Tibial nerve (tissue), 4 donors: ENCODE measurements around the gene CDC42SE1. TPM values are rescaled to one million over a fixed set of nuclear protein-coding genes. Genes with fewer than 3 reads are reported as not detected.
A peak's percentile ranks its signal among the peaks of the same experiment; 100 is the strongest.

ENCODE experiments used
- DNase-seq, 2 donors: peaks; one replicate each; pipeline ENCODE4 v3.0.0-alpha.2; 2019; ENCODE audit warnings: low spot score in 2 of 2
- H3K27ac ChIP-seq, 4 donors: fragments of 200-600 bp; sonication (generic) in 3 of 4; one replicate each; pipeline ENCODE4 v1.5.1; 2017 to 2019; ENCODE audit warnings: mild to moderate bottlenecking in 1 of 4
- H3K27me3 ChIP-seq, 2 donors: fragments of 200-600 bp; sonication (generic) in 1 of 2; one replicate each; pipeline versions ENCODE4 v1.5.1 to v1.6.0; 2017 to 2019
- H3K36me3 ChIP-seq, 3 donors: fragments of 200-600 bp; sonication (generic); one replicate each; pipeline ENCODE4 v1.5.1; 2018 to 2019
- H3K4me1 ChIP-seq, 4 donors: fragments of 200-600 bp; sonication (generic) in 3 of 4; one replicate each; pipeline ENCODE4 v1.5.1; 2017 to 2019
- H3K4me3 ChIP-seq, 4 donors: fragments of 200-600 bp; sonication (generic) in 3 of 4; one replicate each; pipeline ENCODE4 v1.5.1; 2017 to 2019; ENCODE audit warnings: mild to moderate bottlenecking in 1 of 4, moderate library complexity in 1 of 4
- H3K9me3 ChIP-seq, 4 donors: fragments of 200-600 bp; sonication (generic) in 3 of 4; one replicate each; pipeline ENCODE4 v1.5.1; 2017 to 2019
- EP300 ChIP-seq, 2 donors: sonication (generic); formaldehyde crosslinking; IDR thresholded peaks; one replicate each; pipeline ENCODE4 v1.6.1; 2017; ENCODE audit warnings: antibody characterized with exemption in 2 of 2, mild to moderate bottlenecking in 1 of 2
- POLR2A ChIP-seq, 2 donors: fragments of 450-650 bp; IDR thresholded peaks; one replicate each; pipeline ENCODE4 v1.6.1; 2017; ENCODE audit warnings: antibody characterized with exemption in 2 of 2, mild to moderate bottlenecking in 2 of 2, moderate library complexity in 2 of 2
- WGBS, 2 donors: methylation state at CpG; one replicate each; pipeline ENCODE4 v1.1.5; 2018; 5-methylcytosine and 5-hydroxymethylcytosine counted together
- total RNA-seq, 4 donors: library from RNA; depleted of rRNA; stranded (reverse); fragments of >200 nt; gene quantifications; one replicate each; pipeline ENCODE4 v1.1.0, GENCODE V29; 2016
- TF ChIP-seq, protein P1 (sequence below), 5 experiments: fragments of 200-600 bp in 3 of 5; fragments of 450-650 bp in 2 of 5; sonication (generic) in 3 of 5; IDR thresholded peaks; one replicate each; pipeline ENCODE4 v1.5.1; 2016 to 2019; ENCODE audit warnings: antibody characterized with exemption in 5 of 5, mild to moderate bottlenecking in 3 of 5, moderate library complexity in 2 of 5

Gene CDC42SE1
- total RNA-seq, 4 donors from 2014 or later, result 72.4 to 87.4 (median 80.8) TPM

DNA sequence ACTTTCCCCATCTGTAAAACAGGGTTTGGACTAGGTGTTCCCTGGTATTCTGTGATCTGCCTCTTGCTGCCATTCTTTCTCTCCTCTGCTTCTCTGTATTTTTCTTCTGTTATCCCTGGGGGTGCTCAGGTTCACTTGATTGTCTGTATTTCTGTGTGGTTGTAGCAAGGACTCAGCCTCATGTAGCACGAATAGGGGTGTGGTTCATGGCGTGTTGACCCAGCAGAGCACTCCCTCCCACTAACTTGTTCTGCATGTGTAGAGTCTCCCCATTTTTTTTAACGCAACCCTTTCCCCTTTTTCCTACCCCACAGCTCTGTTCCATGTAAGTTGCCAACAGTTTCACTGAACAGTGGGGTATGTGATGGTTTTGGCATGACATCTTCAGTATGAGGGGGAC is 24.3 kb downstream of the CDC42SE1 start:
- Histone ChIP-seq H3K4me1 (no peaks in the 10 kb centered on the region), H3K27ac (no peak overlapping the region), H3K9me3 (no peaks in the 10 kb centered on the region), H3K36me3 (peaks cover 0 to 54% (median 10%) of the 10 kb centered on the region in 3 donors), H3K4me3 (no peak overlapping the region), H3K27me3 (no peaks in the 10 kb centered on the region)
- TF ChIP-seq, protein P1, sequence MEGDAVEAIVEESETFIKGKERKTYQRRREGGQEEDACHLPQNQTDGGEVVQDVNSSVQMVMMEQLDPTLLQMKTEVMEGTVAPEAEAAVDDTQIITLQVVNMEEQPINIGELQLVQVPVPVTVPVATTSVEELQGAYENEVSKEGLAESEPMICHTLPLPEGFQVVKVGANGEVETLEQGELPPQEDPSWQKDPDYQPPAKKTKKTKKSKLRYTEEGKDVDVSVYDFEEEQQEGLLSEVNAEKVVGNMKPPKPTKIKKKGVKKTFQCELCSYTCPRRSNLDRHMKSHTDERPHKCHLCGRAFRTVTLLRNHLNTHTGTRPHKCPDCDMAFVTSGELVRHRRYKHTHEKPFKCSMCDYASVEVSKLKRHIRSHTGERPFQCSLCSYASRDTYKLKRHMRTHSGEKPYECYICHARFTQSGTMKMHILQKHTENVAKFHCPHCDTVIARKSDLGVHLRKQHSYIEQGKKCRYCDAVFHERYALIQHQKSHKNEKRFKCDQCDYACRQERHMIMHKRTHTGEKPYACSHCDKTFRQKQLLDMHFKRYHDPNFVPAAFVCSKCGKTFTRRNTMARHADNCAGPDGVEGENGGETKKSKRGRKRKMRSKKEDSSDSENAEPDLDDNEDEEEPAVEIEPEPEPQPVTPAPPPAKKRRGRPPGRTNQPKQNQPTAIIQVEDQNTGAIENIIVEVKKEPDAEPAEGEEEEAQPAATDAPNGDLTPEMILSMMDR (IDR thresholded peaks at IDR 0.05), result no peak
- TF ChIP-seq POLR2A (IDR thresholded peaks at IDR 0.05), result no peak
- TF ChIP-seq EP300 (IDR thresholded peaks at IDR 0.05), result no peak
- 84 to 87% methylated on average over 3 of the region's 3 CpGs for WGBS, 2 donors
- DNase-seq, result no peak

DNA sequence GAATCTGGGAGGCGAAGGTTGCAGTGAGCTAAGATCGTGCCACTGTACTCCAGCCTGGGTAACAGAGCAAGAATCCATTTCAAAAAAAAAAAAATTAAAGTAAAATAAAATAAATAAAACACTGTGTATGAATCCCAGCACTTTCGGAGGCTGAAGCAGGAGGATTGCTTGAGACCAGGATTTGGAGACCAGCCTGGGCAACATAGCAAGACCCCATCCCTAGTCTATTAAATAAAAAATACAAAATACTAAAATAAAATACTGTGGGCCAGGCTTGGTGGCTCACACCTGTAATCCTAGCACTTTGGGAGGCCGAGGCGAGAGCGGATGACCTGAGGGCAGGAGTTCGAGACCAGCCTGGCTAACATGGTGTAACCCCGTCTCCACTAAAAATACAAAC is 27.3 kb downstream of the CDC42SE1 start:
- Histone ChIP-seq H3K4me1 (no peaks in the 10 kb centered on the region), H3K36me3 (peaks cover 0 to 82% (median 20%) of the 10 kb centered on the region in 3 donors), H3K27me3 (no peaks in the 10 kb centered on the region), H3K27ac (no peak overlapping the region), H3K9me3 (no peaks in the 10 kb centered on the region), H3K4me3 (no peak overlapping the region)
- TF ChIP-seq POLR2A (IDR thresholded peaks at IDR 0.05) (no peak), EP300 (IDR thresholded peaks at IDR 0.05) (no peak)
- TF ChIP-seq, protein P1 (IDR thresholded peaks at IDR 0.05), result no peak
- DNase-seq, result no peak
- 95% methylated on average over 8 of the region's 8 CpGs for WGBS, 2 donors

- peaks cover 0 to 64% (median 17%) of the 10 kb centered on the region in 3 donors for H3K36me3 ChIP-seq
- TF ChIP-seq, protein P1 (IDR thresholded peaks at IDR 0.05), result no peak
- TF ChIP-seq POLR2A (IDR thresholded peaks at IDR 0.05) (no peak), EP300 (IDR thresholded peaks at IDR 0.05) (no peak)
- no peak for DNase-seq
- no peak overlapping the region for H3K27ac ChIP-seq
- H3K4me3 ChIP-seq, result no peak overlapping the region
- H3K9me3 ChIP-seq, result no peaks in the 10 kb centered on the region
- no peaks in the 10 kb centered on the region for H3K27me3 ChIP-seq
- H3K4me1 ChIP-seq, result peaks cover 0 to 10% (median 0%) of the 10 kb centered on the region in 4 donors
These were observed 33.0 kb downstream of the CDC42SE1 start for GRCh38 chr1:151026460-151026859.

GRCh38 chr1:151024540-151025146 is 34.8 kb downstream of the CDC42SE1 start:
- Histone ChIP-seq H3K27ac (peak overlapping the region in 2 of 4 donors; percentile 1 to 72), H3K9me3 (no peaks in the 10 kb centered on the region), H3K27me3 (no peaks in the 10 kb centered on the region), H3K4me1 (peaks cover 0 to 10% (median 0%) of the 10 kb centered on the region in 4 donors), H3K36me3 (peaks cover 0 to 59% (median 16%) of the 10 kb centered on the region in 3 donors), H3K4me3 (no peak overlapping the region)
- TF ChIP-seq POLR2A (IDR thresholded peaks at IDR 0.05), result no peak
- peak in 1 of 2 donors; percentile 38 for TF ChIP-seq EP300 (IDR thresholded peaks at IDR 0.05)
- TF ChIP-seq, protein P1 (IDR thresholded peaks at IDR 0.05), result peak; percentile 55 to 84 (median 73)
- WGBS, 2 donors, result 12 to 15% methylated on average over 6 of the region's 6 CpGs
- DNase-seq, result peak; percentile 78 to 92

- WGBS, 2 donors, result 25 to 48% methylated on average over 2 of the region's 2 CpGs
- Histone ChIP-seq H3K27ac (peak overlapping the region; percentile 49 to 91 (median 74)), H3K36me3 (peaks cover 0 to 13% (median 0%) of the 10 kb centered on the region in 3 donors), H3K4me3 (no peak overlapping the region), H3K4me1 (peaks cover 0 to 51% (median 27%) of the 10 kb centered on the region in 4 donors), H3K9me3 (no peaks in the 10 kb centered on the region), H3K27me3 (no peaks in the 10 kb centered on the region)
- TF ChIP-seq, protein P1 (IDR thresholded peaks at IDR 0.05), result no peak
- TF ChIP-seq EP300 (IDR thresholded peaks at IDR 0.05) (no peak), POLR2A (IDR thresholded peaks at IDR 0.05) (no peak)
- no peak for DNase-seq
These were observed 45.9 kb downstream of the CDC42SE1 start for GRCh38 chr1:151013518-151013917.
